Naive thymus-derived CD8-positive, alpha-beta T cell (primary cell): ENCODE data around the gene TBC1D22A. TPM values are rescaled to one million over a fixed set of nuclear protein-coding genes. Genes with fewer than 3 reads are reported as not detected.
A peak's percentile ranks its signal among the peaks of the same experiment; 100 is the strongest.
"Not testable (repeated sequence)": the region's sequence is repeated elsewhere in the genome, so short reads cannot be mapped to it uniquely, and the experiment has no call there.

Experiments used
- ATAC-seq, 2 donors: fragments of 150-1000 bp; cut with Tn5 transposase in 1 of 2; sonication (Bioruptor Pico), chemical (Tn5 transposase) in 1 of 2; 1 replicate in 1 of 2; 2 replicates in 1 of 2; pipeline ENCODE4 v1.10.0; 2021; ENCODE audit warnings: mild to moderate bottlenecking in 2 of 2, moderate library complexity in 2 of 2
- POLR2A ChIA-PET: fragments of 350-600 bp; sonication (Branson Sonifier 250); formaldehyde crosslinking; loops from one replicate; lab custom pipeline; 2021; ENCODE audit warnings: antibody characterized with exemption; lab: Charles Lee
- DNase-seq, 10 donors: peaks; one replicate each; pipeline versions ENCODE4 v3.0.0 to v3.0.0-alpha.2; 2020 to 2022
- H3K27ac Mint-ChIP-seq, 10 donors: one replicate each; pipeline ENCODE4 v1.8.0; 2020 to 2022; ENCODE audit warnings: mild to moderate bottlenecking in 10 of 10, mixed read lengths in 10 of 10, moderate library complexity in 4 of 10, inconsistent platforms in 1 of 10
- H3K27me3 Mint-ChIP-seq, 5 donors: one replicate each; pipeline ENCODE4 v1.8.0; 2021 to 2022; ENCODE audit warnings: mixed read lengths in 5 of 5
- H3K36me3 Mint-ChIP-seq, 3 donors: one replicate each; pipeline ENCODE4 v1.8.0; 2020 to 2022; ENCODE audit warnings: mixed read lengths in 3 of 3, mild to moderate bottlenecking in 2 of 3, inconsistent platforms in 1 of 3
- H3K4me1 Mint-ChIP-seq, 4 donors: one replicate each; pipeline ENCODE4 v1.8.0; 2021 to 2022; ENCODE audit warnings: mixed read lengths in 4 of 4
- H3K4me3 Mint-ChIP-seq, 10 donors: one replicate each; pipeline ENCODE4 v1.8.0; 2020 to 2022; ENCODE audit warnings: mild to moderate bottlenecking in 10 of 10, mixed read lengths in 10 of 10, moderate library complexity in 6 of 10, inconsistent platforms in 1 of 10
- H3K9me3 Mint-ChIP-seq, 9 donors: one replicate each; pipeline ENCODE4 v1.8.0; 2020 to 2022; ENCODE audit warnings: mixed read lengths in 9 of 9, mild to moderate bottlenecking in 3 of 9, inconsistent platforms in 1 of 9, moderate library complexity in 1 of 9
- polyA plus RNA-seq, 3 donors: library from polyadenylated mRNA; unstranded; fragments of 300-500 nt; fragmentation: Illumina TruSeq; gene quantifications; one replicate each; pipeline ENCODE4 v1.2.3, GENCODE V29; 2021
- total RNA-seq, 8 experiments: library from RNA in 2 of 8; stranded (reverse) in 2 of 8; gene quantifications; one replicate each; pipeline ENCODE4 v1.2.3 and lab custom pipeline; 2021 to 2026

TBC1D22A gene
- total and polyA plus RNA-seq, 5 experiments from 2014 or later = 23.0 to 57.2 (median 24.6) TPM

DNA sequence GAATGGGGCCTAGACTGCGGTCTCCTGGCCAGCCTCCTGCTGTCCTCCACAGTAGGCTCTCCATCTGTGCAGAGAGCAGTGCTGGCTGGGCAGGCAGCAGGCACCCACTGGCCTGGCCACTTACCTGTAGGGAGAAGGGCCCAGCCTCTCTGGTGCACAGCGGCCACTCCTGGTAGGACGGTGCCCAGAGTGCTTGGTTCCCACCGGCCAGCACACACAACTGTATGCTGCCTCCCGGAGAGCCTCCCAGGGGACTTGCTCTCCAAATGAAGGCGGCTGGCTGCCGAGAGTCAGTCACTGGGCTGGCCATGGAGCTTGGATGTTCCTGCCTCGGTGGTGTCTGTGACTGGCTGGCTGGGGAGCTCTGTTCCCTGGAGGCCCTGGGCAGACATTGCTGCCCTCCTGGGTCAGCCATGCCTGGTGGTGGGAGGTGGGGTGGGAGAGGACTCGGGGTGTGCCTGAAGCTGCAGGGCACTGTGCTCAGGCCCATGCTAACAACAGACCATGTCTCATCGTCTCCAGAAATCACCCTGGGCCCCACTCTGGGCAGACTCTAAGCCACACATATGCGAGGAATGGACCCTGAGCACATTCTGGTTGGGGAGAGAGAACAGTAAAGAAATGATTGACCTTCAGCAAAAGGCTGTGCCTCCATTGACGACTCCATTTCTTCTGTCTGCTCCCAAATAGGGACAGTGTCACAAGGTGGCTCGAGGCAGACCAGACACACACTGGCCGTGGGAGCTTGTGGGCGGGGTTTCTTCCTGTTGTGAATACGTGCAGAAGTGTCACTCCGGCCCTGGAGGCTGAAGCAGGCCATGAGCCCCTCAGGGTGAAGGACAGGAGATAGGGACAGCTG, 350.8 kb downstream of the TBC1D22A start:
- no peak for DNase-seq
- Mint-ChIP-seq H3K4me3 (no peak overlapping the region), H3K4me1 (peaks cover 0 to 6% (median 1%) of the 10 kb centered on the region in 4 donors), H3K36me3 (peaks cover 0 to 36% (median 7%) of the 10 kb centered on the region in 3 donors), H3K9me3 (no peaks in the 10 kb centered on the region), H3K27ac (peak overlapping the region in 1 of 10 donors; percentile 37), H3K27me3 (no peaks in the 10 kb centered on the region)
- POLR2A ChIA-PET = no interaction called here
- no peak for ATAC-seq

- H3K4me3 Mint-ChIP-seq = no peak overlapping the region
- H3K9me3 Mint-ChIP-seq = no peaks in the 10 kb centered on the region
- POLR2A ChIA-PET = no interaction called here
- ATAC-seq (no peak), DNase-seq (no peak)
- peak overlapping the region in 2 of 10 donors; percentile 37 to 79 for H3K27ac Mint-ChIP-seq
- H3K36me3 Mint-ChIP-seq = peaks cover 0 to 36% (median 5%) of the 10 kb centered on the region in 3 donors
- H3K4me1 Mint-ChIP-seq = peaks cover 0 to 6% (median 1%) of the 10 kb centered on the region in 4 donors
- no peaks in the 10 kb centered on the region for H3K27me3 Mint-ChIP-seq
Observed at GRCh38 chr22:47113853-47114415, 351.5 kb downstream of the TBC1D22A start.

- no peak for DNase-seq
- peaks cover 0 to 35% (median 5%) of the 10 kb centered on the region in 3 donors for H3K36me3 Mint-ChIP-seq
- no peaks in the 10 kb centered on the region for H3K9me3 Mint-ChIP-seq
- no peaks in the 10 kb centered on the region for H3K27me3 Mint-ChIP-seq
- peak overlapping the region in 3 of 10 donors; percentile 52 to 79 (median 56) for H3K27ac Mint-ChIP-seq
- H3K4me1 Mint-ChIP-seq = peaks cover 0 to 6% (median 1%) of the 10 kb centered on the region in 4 donors
- no peak for ATAC-seq
- POLR2A ChIA-PET = no interaction called here
- no peak overlapping the region for H3K4me3 Mint-ChIP-seq
Observed at GRCh38 chr22:47114813-47115517, 352.5 kb downstream of the TBC1D22A start.

DNA sequence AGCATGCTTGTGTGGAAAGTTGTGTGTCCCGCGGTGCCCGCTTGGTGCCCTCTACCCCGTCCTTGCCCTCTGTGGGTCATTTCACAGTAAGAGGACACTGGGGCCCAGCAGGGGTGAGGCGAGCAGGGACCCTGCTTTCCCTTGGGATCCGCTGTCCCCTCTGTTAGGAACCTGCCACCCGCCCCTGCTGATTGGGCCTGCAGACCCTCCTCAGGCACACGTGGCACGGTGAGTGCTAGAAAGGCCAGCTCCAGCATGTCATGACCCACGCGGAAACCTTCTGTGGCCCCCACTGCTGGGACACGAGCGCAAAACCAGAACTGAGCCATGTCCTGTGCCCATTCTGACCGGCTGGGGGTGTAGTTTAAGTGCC, 353.1 kb downstream of the TBC1D22A start:
- Mint-ChIP-seq H3K9me3 (no peaks in the 10 kb centered on the region), H3K4me3 (no peak overlapping the region), H3K27me3 (no peaks in the 10 kb centered on the region), H3K4me1 (peaks cover 0 to 6% (median 1%) of the 10 kb centered on the region in 4 donors), H3K36me3 (peaks cover 0 to 30% (median 5%) of the 10 kb centered on the region in 3 donors), H3K27ac (peak overlapping the region in 1 of 10 donors; percentile 56)
- no peak for DNase-seq
- POLR2A ChIA-PET = no interaction called here
- ATAC-seq = no peak

GRCh38 chr22:47115921-47116320, 353.5 kb downstream of the TBC1D22A start:
- Mint-ChIP-seq H3K9me3 (no peaks in the 10 kb centered on the region), H3K27me3 (no peaks in the 10 kb centered on the region), H3K27ac (no peak overlapping the region), H3K36me3 (peaks cover 0 to 28% (median 5%) of the 10 kb centered on the region in 3 donors), H3K4me3 (no peak overlapping the region), H3K4me1 (peaks cover 0 to 6% (median 1%) of the 10 kb centered on the region in 4 donors)
- DNase-seq = no peak
- ATAC-seq = no peak
- POLR2A ChIA-PET = no interaction called here

DNA sequence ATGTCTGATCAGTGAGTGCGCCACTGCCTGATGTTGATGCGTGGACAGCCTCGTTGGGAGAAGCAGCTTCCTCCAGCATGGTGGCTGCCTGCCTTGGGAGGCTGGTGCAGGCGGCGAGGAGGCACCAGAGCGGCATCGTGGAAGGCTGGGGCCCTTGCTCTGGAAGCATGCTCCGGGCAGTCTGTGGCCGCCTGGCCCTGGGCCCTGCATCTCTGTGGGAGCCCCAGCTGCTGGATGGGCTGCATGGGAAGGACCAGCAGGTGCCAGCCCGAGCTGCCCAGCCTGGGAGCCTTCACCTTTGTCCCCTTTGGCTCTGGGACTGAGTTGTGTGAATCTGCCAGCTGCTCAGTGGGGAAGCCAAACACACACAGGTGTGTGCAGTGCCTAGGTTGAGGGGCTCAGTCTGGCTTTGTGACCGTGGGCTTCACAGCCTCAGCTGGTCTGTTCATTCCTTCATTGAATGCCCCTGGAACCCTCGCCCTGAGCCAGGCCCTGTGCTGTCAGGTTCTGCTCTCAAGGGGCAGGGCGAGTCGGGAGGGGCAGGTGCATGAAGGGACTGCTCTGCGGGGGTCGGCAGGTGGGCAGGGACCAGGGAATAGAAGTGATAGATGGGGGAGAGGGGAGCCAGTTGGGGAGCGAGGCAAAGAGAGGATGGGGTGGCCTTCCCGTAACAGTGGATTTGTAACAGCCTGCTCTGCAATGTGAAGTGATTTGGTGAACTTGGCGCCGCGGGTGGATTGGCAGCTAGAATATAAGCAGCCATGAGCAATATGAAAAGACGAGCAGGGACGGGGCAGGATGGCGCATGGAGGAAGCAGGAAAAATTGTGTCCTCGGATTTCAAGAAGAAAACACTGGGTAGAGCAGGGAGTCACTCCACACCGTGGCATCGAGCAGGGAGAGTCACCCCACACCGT, 354.2 kb downstream of the TBC1D22A start:
- Mint-ChIP-seq H3K4me3 (no peak overlapping the region), H3K36me3 (peaks cover 0 to 21% (median 3%) of the 10 kb centered on the region in 3 donors)

DNA sequence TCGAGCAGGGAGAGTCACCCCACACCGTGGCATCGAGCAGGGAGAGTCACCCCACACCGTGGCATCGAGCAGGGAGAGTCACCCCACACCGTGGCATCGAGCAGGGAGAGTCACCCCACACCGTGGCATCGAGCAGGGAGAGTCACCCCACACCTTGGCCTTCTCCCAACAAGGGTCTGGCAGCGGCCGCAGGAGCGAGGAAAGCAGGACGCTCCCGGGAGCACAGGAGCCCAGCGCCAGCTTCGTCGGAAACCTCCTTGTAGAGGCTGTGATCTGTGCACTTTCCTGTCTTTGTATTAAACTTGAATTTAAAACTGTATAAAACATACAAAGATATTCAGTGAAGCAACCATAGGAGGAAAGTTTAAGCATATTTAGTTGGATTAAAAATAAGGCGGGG, 355.0 kb downstream of the TBC1D22A start:
- H3K4me1 Mint-ChIP-seq, ATAC-seq, H3K9me3 Mint-ChIP-seq, POLR2A ChIA-PET, H3K27me3 Mint-ChIP-seq, DNase-seq, H3K4me3 Mint-ChIP-seq: not testable (repeated sequence)
- Mint-ChIP-seq H3K36me3 (peaks cover 0 to 17% (median 3%) of the 10 kb centered on the region in 3 donors), H3K27ac (peak overlapping the region in 1 of 10 donors; percentile 66)

More for the DNA sequence above, 354.2 kb downstream of the TBC1D22A start:
- ATAC-seq = no peak
- DNase-seq = no peak
- Mint-ChIP-seq H3K4me1 (peaks cover 0 to 6% (median 1%) of the 10 kb centered on the region in 4 donors), H3K9me3 (no peaks in the 10 kb centered on the region), H3K27ac (peak overlapping the region in 1 of 10 donors; percentile 31), H3K27me3 (no peaks in the 10 kb centered on the region)
- POLR2A ChIA-PET = no interaction called here

- H3K4me3 Mint-ChIP-seq = no peak overlapping the region
- no peak for DNase-seq
- peaks cover 3 to 8% (median 8%) of the 10 kb centered on the region in 4 donors for H3K4me1 Mint-ChIP-seq
- ATAC-seq = no peak
- no peaks in the 10 kb centered on the region for H3K27me3 Mint-ChIP-seq
- no peaks in the 10 kb centered on the region for H3K9me3 Mint-ChIP-seq
- H3K36me3 Mint-ChIP-seq = peaks cover 0 to 15% (median 3%) of the 10 kb centered on the region in 3 donors
- H3K27ac Mint-ChIP-seq = no peak overlapping the region
- POLR2A ChIA-PET = interaction anchor here (0.7 kb wide), 1 partner anchor 36 kb away, joined by 4 read pairs; no protein-coding TSS in a partner anchor
Observed at GRCh38 chr22:47119181-47119580, 356.7 kb downstream of the TBC1D22A start.

DNA sequence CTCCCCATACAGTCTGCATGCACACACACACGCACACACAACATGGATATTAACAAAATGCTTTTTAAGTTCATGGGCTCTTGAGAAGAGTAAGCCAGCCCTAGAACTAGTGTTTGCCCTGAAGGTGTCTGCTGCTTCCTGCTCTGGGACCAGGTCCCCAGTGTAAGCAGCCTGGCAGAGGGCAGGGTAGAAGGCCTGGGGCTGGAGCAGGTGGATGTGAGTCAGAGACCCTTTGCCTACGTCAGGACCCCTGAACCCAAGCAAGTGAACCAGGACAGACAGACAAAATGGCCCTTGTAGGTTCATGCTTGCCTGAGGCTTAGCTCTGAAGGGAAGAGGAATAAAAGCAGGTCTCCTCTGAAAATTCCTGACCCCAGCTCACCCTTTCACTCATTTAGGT, 357.9 kb downstream of the TBC1D22A start:
- Mint-ChIP-seq H3K9me3 (no peaks in the 10 kb centered on the region), H3K27ac (peak overlapping the region in 3 of 10 donors; percentile 1 to 34 (median 26)), H3K4me3 (no peak overlapping the region), H3K27me3 (no peaks in the 10 kb centered on the region), H3K4me1 (peaks cover 3 to 14% (median 11%) of the 10 kb centered on the region in 4 donors), H3K36me3 (peaks cover 0 to 10% (median 0%) of the 10 kb centered on the region in 3 donors)
- no peak for DNase-seq
- ATAC-seq = no peak
- POLR2A ChIA-PET = no interaction called here

- ATAC-seq (no peak), DNase-seq (no peak)
- H3K4me1 Mint-ChIP-seq = peaks cover 3 to 18% (median 12%) of the 10 kb centered on the region in 4 donors
- no peaks in the 10 kb centered on the region for H3K27me3 Mint-ChIP-seq
- no peaks in the 10 kb centered on the region for H3K9me3 Mint-ChIP-seq
- H3K4me3 Mint-ChIP-seq = no peak overlapping the region
- H3K27ac Mint-ChIP-seq = peak overlapping the region in 1 of 10 donors; percentile 40
- peaks cover 0 to 9% (median 0%) of the 10 kb centered on the region in 3 donors for H3K36me3 Mint-ChIP-seq
- POLR2A ChIA-PET = no interaction called here
Observed at GRCh38 chr22:47121791-47122190, 359.3 kb downstream of the TBC1D22A start.

DNA sequence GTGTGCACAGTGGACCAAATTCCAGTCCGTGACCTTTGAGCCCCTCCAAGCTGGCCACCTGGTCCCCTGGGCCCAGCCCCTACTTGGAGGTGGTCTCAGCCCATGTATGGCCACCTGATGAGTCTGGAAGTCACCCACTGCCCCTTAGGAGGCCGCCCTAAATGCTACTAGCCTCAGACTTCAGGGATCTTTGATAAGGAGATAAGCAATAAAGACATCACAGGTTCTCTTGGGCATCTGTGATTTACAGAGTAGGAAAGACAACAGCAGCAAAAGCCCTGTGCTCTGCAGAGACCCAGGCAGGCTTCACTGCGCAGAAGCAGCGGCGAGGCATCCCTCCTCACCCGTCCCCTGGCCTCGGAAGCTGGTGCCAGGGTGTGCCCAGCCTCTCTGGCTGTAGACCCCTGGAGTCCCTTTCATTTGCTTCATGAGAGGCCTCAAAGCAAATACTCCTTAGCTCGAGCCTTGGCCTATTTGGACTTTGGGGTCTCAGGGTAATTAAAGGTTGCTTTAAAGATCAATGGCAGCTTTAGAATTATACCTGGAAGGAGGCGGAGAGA, 360.1 kb downstream of the TBC1D22A start:
- Mint-ChIP-seq H3K4me3 (no peak overlapping the region), H3K36me3 (peaks cover 0 to 6% (median 0%) of the 10 kb centered on the region in 3 donors), H3K9me3 (no peaks in the 10 kb centered on the region), H3K27ac (peak overlapping the region in 1 of 10 donors; percentile 40), H3K4me1 (peaks cover 3 to 21% (median 11%) of the 10 kb centered on the region in 4 donors), H3K27me3 (no peaks in the 10 kb centered on the region)
- no peak for DNase-seq
- ATAC-seq = no peak
- POLR2A ChIA-PET = no interaction called here
